Esophagus (tissue), 2 donors: ENCODE measurements around the gene PCDH15. TPM values are rescaled to one million over a fixed set of nuclear protein-coding genes. Genes with fewer than 3 reads are reported as not detected.

ENCODE experiments used
- H3K27ac ChIP-seq, 2 donors: one replicate each; pipeline ENCODE4 v1.5.1; 2013; ENCODE audit warnings: low read depth in 2 of 2, mild to moderate bottlenecking in 2 of 2, inconsistent platforms in 1 of 2, low read length in 1 of 2, moderate library complexity in 1 of 2
- H3K27me3 ChIP-seq, 2 donors: one replicate each; pipeline ENCODE4 v1.6.1; 2013; ENCODE audit warnings: low read length in 2 of 2, control low read depth in 1 of 2, mild to moderate bottlenecking in 1 of 2; ENCODE audit not compliant: insufficient read depth in 2 of 2, control insufficient read depth in 1 of 2
- H3K36me3 ChIP-seq, 2 donors: one replicate each; pipeline ENCODE4 v1.6.1; 2013; ENCODE audit warnings: low read length in 1 of 2; ENCODE audit not compliant: control insufficient read depth in 2 of 2, insufficient read depth in 2 of 2
- H3K4me1 ChIP-seq, 2 donors: one replicate each; pipeline ENCODE4 v1.6.1; 2013; ENCODE audit warnings: low read length in 1 of 2; ENCODE audit not compliant: control insufficient read depth in 2 of 2, insufficient read depth in 2 of 2
- H3K4me3 ChIP-seq, 2 donors: one replicate each; pipeline ENCODE4 v1.5.1; 2013; ENCODE audit warnings: low read length in 2 of 2, mild to moderate bottlenecking in 2 of 2, low read depth in 1 of 2, moderate library complexity in 1 of 2
- H3K9me3 ChIP-seq, 2 donors: one replicate each; pipeline ENCODE4 v1.6.1; 2013; ENCODE audit warnings: mild to moderate bottlenecking in 2 of 2, low read depth in 1 of 2, low read length in 1 of 2, moderate library complexity in 1 of 2; ENCODE audit not compliant: control insufficient read depth in 2 of 2, insufficient read depth in 1 of 2
- WGBS, 2 donors: extraction: QIAGEN DNeasy Blood & Tissue Kit; methylation state at CpG; one replicate each; pipeline ENCODE4 v1.1.7; 2013; 5-methylcytosine and 5-hydroxymethylcytosine counted together
- polyA plus RNA-seq, 2 donors: library from polyadenylated mRNA; stranded (reverse); fragments of 200-250 nt; gene quantifications; one replicate each; pipeline ENCODE4 v1.2.3, GENCODE V29; 2013
- donor health status: healthy with polysubstance abuse.
- donor health status: Bipolar disorder and iron deficiency.

The PCDH15 gene
- polyA plus RNA-seq, 2 donors = not detected

DNA sequence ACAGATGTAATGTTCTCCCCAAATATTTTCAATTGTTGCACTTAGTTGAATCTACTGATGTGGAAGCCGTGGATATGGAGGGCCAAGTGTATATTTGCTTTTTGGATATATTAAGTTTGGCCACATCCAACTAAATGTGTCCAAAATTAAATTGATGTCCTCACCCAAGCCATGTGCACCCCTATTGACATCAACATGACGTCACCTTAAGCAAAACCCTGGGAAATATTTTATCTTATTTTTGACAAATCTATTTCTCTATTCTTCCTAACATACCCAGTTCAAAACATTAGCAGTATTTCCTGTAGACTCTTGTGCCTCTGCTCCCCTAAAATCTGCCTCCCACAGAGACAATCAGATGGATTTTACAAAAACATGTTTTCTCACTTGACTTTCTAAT, 652.5 kb downstream of the PCDH15 start:
- Histone ChIP-seq H3K27me3 (no peaks in the 10 kb centered on the region), H3K36me3 (no peaks in the 10 kb centered on the region), H3K4me3 (no peak overlapping the region), H3K4me1 (no peaks in the 10 kb centered on the region), H3K9me3 (no peaks in the 10 kb centered on the region), H3K27ac (no peak overlapping the region)
- WGBS, 2 donors = 63 to 67% methylated on average over 2 of the region's 2 CpGs

DNA sequence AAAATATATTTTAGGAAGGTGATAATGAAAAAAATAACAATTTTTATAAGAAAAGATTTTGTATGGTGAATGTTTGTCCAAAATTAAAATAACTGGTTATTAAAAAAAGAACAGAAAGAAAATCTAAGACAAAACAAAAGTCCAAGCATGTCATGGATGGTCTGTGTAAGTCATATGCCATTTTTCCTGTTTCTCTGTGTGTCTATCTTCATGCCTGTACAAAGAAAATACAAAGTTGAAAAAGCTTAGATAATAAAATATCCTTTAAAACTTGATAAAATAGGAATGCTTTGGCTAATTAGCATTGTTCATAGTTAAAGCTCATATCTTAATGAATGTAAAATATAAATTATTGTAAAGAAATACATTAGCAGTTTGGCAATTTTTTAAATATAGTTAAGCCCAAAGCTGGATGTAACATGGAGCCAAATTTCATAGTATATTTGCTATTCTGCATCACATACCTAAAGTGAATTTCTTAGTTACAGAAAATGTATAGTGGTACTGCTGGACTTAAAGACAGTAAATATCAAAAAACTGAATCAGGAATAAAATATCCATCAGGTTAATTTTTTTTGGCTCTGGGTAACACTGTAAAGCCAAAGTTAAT, 661.1 kb downstream of the PCDH15 start:
- H3K9me3 ChIP-seq = peaks cover 0 to 2% of the 10 kb centered on the region in 2 donors
- H3K27ac ChIP-seq = no peak overlapping the region
- no peak overlapping the region for H3K4me3 ChIP-seq
- no peaks in the 10 kb centered on the region for H3K4me1 ChIP-seq
- H3K27me3 ChIP-seq = no peaks in the 10 kb centered on the region
- H3K36me3 ChIP-seq = no peaks in the 10 kb centered on the region

DNA sequence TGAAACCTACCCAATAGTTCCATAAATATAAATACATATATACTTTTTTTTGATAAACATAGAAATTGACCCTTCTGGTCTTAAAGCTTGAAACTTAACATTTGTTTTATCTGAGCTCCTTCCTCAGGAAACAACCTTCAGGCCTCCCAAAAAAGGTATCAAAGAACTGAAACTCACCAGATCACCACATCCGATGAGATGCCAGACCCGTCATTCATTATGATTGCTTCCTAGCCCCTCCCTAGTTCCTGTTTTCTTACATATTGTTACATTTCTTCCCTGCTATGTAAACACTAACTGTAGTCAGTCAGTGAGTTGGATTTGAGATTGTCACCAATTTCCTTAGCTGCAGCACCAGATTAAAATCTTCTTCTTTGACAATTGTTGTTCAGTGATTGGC, 663.6 kb downstream of the PCDH15 start:
- Histone ChIP-seq H3K9me3 (peaks cover 0 to 2% of the 10 kb centered on the region in 2 donors), H3K4me3 (no peak overlapping the region), H3K4me1 (no peaks in the 10 kb centered on the region), H3K27ac (no peak overlapping the region), H3K27me3 (no peaks in the 10 kb centered on the region), H3K36me3 (no peaks in the 10 kb centered on the region)
- 73 to 82% methylated on average over 2 of the region's 2 CpGs for WGBS, 2 donors

DNA sequence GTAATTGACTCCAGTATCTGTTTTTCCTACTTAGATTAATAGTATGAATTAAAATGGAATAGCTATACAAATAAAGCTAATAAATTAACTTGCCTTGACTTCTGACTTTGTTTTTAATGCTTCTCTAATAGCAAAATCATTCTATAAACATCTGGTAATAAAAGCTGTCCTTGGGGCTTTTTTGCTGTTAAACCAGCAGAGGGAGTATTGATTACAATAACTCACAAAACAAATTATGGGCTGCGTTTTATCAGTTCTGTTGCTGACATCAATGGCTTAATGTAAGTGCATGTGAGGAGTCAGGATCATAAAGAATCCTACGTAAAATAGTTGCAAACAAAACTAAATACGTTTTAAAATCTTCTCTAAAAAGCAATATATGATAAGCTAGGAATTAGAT, 667.8 kb downstream of the PCDH15 start:
- H3K4me3 ChIP-seq = no peak overlapping the region
- H3K36me3 ChIP-seq = no peaks in the 10 kb centered on the region
- H3K27me3 ChIP-seq = no peaks in the 10 kb centered on the region
- WGBS, 2 donors = 39% methylated on average over 3 of the region's 3 CpGs
- no peaks in the 10 kb centered on the region for H3K4me1 ChIP-seq
- H3K9me3 ChIP-seq = no peaks in the 10 kb centered on the region
- H3K27ac ChIP-seq = no peak overlapping the region

DNA sequence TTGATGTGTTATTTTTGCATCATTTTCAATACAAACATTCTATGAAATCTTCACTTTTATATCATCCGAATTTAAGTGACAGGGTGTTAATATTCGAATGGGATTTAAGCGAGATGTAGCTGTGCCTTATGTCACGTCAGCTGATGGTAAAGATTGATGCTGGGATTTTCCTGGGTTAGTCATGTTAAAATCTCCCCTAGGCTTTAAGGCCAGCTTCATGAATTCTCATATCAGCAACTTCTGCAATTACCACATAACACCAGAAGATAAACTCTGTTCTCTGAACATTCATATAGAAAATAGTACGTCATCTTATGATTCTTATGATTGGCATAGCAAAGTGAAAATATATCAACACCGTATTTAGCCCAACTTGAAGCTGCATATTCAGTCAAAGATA, 669.2 kb downstream of the PCDH15 start:
- 74 to 79% methylated on average over 6 of the region's 6 CpGs for WGBS, 2 donors
- H3K27ac ChIP-seq = no peak overlapping the region
- H3K9me3 ChIP-seq = no peaks in the 10 kb centered on the region
- H3K4me3 ChIP-seq = no peak overlapping the region
- H3K36me3 ChIP-seq = no peaks in the 10 kb centered on the region
- no peaks in the 10 kb centered on the region for H3K4me1 ChIP-seq
- no peaks in the 10 kb centered on the region for H3K27me3 ChIP-seq

DNA sequence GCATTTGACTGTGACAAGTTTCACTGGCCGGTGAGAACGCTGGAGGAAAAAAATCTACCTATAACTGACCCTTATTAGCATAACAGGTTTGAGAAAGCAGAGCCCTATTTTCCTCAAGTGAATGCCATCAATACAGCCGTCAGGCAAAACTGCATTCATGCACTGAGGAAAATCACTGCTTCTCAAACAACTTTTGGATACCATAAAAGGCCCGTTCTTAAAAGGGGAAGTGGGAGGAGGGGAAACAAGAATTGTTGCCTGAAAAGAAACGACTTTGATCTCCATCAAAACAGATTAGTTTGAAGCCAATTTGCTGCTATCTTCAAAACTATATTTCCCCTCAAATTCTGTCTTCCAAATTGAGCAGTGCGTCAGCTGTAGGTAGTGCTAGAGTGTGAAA, 670.6 kb downstream of the PCDH15 start:
- no peaks in the 10 kb centered on the region for H3K36me3 ChIP-seq
- H3K4me3 ChIP-seq = no peak overlapping the region
- no peaks in the 10 kb centered on the region for H3K4me1 ChIP-seq
- no peaks in the 10 kb centered on the region for H3K27me3 ChIP-seq
- no peaks in the 10 kb centered on the region for H3K9me3 ChIP-seq
- no peak overlapping the region for H3K27ac ChIP-seq
- WGBS, 2 donors = 64 to 69% methylated on average over 6 of the region's 6 CpGs

DNA sequence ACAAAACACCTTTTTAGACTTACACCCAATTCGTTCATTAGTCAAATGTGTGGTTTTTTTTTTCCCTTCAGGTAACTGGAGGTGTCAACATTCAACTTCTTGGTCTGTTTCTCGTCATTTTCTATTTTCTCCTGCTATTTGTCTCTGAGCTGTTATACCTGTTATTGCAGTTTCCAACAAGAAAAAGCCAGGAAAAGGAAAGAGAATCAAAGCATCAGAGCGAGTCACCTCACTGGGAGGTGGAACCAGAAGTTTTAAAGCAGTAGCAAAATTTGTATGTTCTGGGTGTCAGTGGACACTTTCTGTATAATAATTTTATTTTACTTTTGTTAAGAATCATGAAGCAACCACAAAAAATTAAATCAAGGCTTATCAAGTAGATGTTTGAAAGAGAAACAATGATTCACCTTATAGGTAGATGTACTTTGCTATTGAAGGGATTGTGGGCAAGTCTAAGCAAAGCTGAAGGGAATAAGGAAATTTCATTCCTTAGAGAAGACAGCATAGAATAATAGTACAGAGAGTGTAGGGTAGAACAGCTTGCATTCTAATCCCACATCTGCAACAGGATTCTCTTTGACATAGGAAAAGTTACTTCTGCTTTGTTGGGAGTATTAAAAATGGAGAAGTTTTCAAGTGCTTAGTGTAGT, 675.8 kb downstream of the PCDH15 start:
- WGBS, 2 donors = 39 to 51% methylated on average over 3 of the region's 3 CpGs
- Histone ChIP-seq H3K9me3 (no peaks in the 10 kb centered on the region), H3K4me1 (no peaks in the 10 kb centered on the region), H3K4me3 (no peak overlapping the region), H3K27ac (no peak overlapping the region), H3K36me3 (no peaks in the 10 kb centered on the region), H3K27me3 (no peaks in the 10 kb centered on the region)

DNA sequence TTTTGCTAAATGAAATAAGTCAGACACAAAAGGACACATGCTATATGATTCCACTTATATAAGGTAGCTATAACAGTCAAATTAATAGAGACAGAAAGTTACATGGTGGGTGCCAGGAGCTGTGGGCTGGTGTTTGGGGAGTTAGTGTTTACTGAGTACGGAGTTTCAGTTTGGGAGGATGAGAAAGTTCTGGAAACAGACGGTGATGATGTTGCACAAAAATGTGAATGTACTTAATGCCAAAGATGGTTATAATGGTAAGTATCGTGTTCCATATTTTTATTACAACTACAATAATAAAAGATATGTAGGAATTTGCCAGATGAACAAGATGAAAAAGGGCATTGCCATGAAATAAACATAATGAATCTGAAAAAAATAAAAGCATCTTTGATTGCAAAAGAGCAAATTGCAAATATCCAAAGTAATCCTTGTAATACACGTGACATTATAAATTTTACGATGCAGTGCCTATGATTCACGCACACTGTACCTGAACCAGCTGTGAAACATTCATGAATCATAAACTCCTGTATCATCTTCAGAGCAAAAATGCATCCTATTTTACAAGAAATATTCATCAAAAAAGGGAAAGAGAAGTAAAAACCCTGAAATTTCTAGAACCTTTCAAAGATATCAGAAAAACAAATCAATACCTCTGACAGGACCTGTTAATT, 676.7 kb downstream of the PCDH15 start:
- no peak overlapping the region for H3K4me3 ChIP-seq
- WGBS, 2 donors = 58 to 67% methylated on average over 6 of the region's 6 CpGs
- H3K4me1 ChIP-seq = no peaks in the 10 kb centered on the region
- H3K36me3 ChIP-seq = no peaks in the 10 kb centered on the region
- no peaks in the 10 kb centered on the region for H3K9me3 ChIP-seq
- no peak overlapping the region for H3K27ac ChIP-seq
- no peaks in the 10 kb centered on the region for H3K27me3 ChIP-seq

DNA sequence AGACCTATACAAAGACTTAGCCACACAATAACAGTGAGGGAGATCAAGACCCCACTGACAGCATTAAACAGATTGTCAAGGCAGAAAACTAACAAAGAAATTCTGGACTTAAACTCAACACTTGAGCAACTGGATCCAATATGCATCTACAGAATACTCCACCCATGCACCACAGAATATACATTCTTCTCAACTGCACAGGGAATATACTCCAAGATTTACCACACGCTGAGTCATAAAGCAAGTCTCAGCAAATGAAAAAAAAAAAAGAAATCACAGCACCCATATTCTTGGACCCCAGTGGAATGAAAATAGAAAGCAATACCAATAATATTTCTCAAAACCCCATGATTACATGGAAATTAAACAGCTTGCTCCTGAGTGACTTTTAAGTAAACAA, 680.2 kb downstream of the PCDH15 start:
- H3K4me1 ChIP-seq = no peaks in the 10 kb centered on the region
- H3K27me3 ChIP-seq = no peaks in the 10 kb centered on the region
- WGBS, 2 donors = 33 to 48% methylated on average over 1 of the region's 1 CpG
- H3K36me3 ChIP-seq = no peaks in the 10 kb centered on the region
- H3K9me3 ChIP-seq = peaks cover 3 to 5% of the 10 kb centered on the region in 2 donors
- no peak overlapping the region for H3K27ac ChIP-seq
- H3K4me3 ChIP-seq = no peak overlapping the region

DNA sequence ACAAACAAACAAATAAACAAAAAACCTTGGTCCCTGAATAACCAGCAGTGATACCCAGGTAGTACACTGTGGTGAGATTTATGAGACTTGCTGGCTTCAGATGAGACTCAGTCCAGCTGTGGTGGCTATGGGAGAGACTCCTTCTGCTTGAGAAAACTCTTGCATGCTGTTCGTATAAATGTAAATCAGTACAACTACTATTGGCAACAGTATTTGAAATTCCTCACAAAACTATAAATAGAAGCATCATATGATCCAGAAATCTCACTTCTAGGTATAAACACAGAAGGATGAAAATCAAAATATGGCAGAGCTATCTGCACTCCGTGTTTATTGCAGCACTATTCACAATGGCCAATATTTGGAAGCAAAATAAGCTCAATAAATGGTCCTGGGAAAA, 692.1 kb downstream of the PCDH15 start:
- no peaks in the 10 kb centered on the region for H3K36me3 ChIP-seq
- whole genome bisulfite sequencing, 2 donors = 52 to 67% methylated on average over 2 of the region's 2 CpGs
- H3K4me1 ChIP-seq = no peaks in the 10 kb centered on the region
- H3K27ac ChIP-seq = no peak overlapping the region
- H3K27me3 ChIP-seq = no peaks in the 10 kb centered on the region
- no peak overlapping the region for H3K4me3 ChIP-seq
- H3K9me3 ChIP-seq = no peaks in the 10 kb centered on the region
